WTC11 (cell line): ENCODE measurements around the gene COX14.

ENCODE experiments used
- ATF1 ChIP-seq: sonication (generic); formaldehyde crosslinking; IDR thresholded peaks from 2 replicates; pipeline ENCODE4 v1.8.1; 2023; ENCODE audit warnings: mild to moderate bottlenecking, moderate library complexity, missing genetic modification reagents
- ATF6 ChIP-seq: sonication (generic); formaldehyde crosslinking; IDR thresholded peaks from 2 replicates; pipeline ENCODE4 v1.8.1; 2023; ENCODE audit warnings: mild to moderate bottlenecking, missing genetic modification reagents
- CTCF ChIP-seq: fragments of 200-600 bp; IDR thresholded peaks from 2 replicates; pipeline ENCODE4 v1.8.0; 2022; ENCODE audit warnings: antibody characterized with exemption
- NFE2L1 ChIP-seq: sonication (generic); formaldehyde crosslinking; IDR thresholded peaks from 2 replicates; pipeline ENCODE4 v1.8.1; 2023; ENCODE audit warnings: missing genetic modification reagents
- ZNF232 ChIP-seq: sonication (generic); formaldehyde crosslinking; IDR thresholded peaks from 2 replicates; pipeline ENCODE4 v1.8.0; 2022; ENCODE audit warnings: mild to moderate bottlenecking, missing genetic modification reagents
- ZNF423 ChIP-seq: fragments of 250-450 bp; sonication (Bioruptor Pico); IDR thresholded peaks from 2 replicates; pipeline ENCODE4 v2.1.2; 2022; ENCODE audit warnings: mild to moderate bottlenecking, moderate library complexity
- TF ChIP-seq, protein P1 (sequence below): sonication (generic); formaldehyde crosslinking; IDR thresholded peaks from 2 replicates; pipeline ENCODE4 v1.8.1; 2023; ENCODE audit warnings: mild to moderate bottlenecking, moderate library complexity, missing genetic modification reagents

GRCh38 chr12:50104417-50105366 is 7.3 kb upstream of the COX14 start:
- TF ChIP-seq NFE2L1 (CRISPR knock-in tag) (no peak), ATF1 (CRISPR knock-in tag) (no peak), CTCF (no peak), ATF6 (CRISPR knock-in tag) (no peak), ZNF232 (CRISPR knock-in tag) (no peak), ZNF423 (no peak)
- TF ChIP-seq, protein P1, sequence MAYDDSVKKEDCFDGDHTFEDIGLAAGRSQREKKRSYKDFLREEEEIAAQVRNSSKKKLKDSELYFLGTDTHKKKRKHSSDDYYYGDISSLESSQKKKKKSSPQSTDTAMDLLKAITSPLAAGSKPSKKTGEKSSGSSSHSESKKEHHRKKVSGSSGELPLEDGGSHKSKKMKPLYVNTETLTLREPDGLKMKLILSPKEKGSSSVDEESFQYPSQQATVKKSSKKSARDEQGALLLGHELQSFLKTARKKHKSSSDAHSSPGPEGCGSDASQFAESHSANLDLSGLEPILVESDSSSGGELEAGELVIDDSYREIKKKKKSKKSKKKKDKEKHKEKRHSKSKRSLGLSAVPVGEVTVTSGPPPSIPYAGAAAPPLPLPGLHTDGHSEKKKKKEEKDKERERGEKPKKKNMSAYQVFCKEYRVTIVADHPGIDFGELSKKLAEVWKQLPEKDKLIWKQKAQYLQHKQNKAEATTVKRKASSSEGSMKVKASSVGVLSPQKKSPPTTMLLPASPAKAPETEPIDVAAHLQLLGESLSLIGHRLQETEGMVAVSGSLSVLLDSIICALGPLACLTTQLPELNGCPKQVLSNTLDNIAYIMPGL (CRISPR knock-in tag) = no peak
